WI38 (cell line): ENCODE results near the gene MAP2K3.
"Not testable (repeated sequence)": the region's sequence is repeated elsewhere in the genome, so short reads cannot be mapped to it uniquely, and the experiment has no call there.

Experiments used
- H3K4me3 ChIP-seq: 2 replicates; pipeline ENCODE4 v1.5.1; 2011; ENCODE audit warnings: low read depth, mild to moderate bottlenecking, control low read depth, low read length
- TF ChIP-seq, protein P1 (sequence below): IDR thresholded peaks from 2 replicates; pipeline ENCODE4 v1.5.1; 2012; ENCODE audit warnings: low read depth, mild to moderate bottlenecking, control low read depth, low read length

Gene MAP2K3

DNA sequence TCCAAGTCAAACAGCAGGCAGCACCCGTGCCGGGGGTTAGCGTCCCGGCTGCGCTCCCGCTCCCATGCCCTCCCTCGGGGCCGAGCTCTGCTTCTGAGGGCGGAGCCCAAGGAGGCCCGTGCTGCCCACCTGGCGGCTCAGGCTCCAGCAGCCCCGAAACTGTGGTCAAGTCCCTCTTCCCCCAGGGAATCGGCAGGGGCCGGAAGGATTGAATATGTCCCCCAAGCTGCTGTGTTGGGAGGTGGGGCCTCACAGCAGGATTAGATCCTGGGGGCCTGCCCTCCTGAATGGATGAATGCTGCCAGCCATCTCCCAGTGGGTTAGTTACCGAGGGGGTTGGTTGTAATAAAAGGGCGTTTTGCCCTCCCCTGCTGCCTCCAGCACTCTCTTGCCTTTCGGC is 33.9 kb downstream of the MAP2K3 start:
- TF ChIP-seq, protein P1, sequence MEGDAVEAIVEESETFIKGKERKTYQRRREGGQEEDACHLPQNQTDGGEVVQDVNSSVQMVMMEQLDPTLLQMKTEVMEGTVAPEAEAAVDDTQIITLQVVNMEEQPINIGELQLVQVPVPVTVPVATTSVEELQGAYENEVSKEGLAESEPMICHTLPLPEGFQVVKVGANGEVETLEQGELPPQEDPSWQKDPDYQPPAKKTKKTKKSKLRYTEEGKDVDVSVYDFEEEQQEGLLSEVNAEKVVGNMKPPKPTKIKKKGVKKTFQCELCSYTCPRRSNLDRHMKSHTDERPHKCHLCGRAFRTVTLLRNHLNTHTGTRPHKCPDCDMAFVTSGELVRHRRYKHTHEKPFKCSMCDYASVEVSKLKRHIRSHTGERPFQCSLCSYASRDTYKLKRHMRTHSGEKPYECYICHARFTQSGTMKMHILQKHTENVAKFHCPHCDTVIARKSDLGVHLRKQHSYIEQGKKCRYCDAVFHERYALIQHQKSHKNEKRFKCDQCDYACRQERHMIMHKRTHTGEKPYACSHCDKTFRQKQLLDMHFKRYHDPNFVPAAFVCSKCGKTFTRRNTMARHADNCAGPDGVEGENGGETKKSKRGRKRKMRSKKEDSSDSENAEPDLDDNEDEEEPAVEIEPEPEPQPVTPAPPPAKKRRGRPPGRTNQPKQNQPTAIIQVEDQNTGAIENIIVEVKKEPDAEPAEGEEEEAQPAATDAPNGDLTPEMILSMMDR, result no peak
- no peak overlapping the region for H3K4me3 ChIP-seq

DNA sequence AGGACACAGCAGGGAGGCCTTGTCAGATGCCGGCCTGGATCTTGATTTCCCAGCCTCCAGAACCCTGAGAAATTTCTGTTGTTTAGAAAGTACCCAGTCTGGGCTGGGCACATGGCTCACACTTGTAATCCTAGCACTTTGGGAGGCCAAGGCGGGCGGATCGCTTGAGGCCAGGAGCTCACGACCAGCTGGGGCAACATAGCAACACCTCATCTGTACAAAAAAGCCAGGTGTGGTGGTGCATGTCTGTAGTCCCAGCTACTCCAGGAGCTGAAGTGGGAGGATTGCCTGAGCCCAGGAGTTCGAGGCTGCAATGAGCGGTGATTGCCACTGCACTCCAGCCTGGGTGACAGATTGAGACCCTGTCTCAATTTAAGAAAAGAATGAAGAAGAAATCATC is 34.3 kb downstream of the MAP2K3 start:
- H3K4me3 ChIP-seq, result not testable (repeated sequence)

DNA sequence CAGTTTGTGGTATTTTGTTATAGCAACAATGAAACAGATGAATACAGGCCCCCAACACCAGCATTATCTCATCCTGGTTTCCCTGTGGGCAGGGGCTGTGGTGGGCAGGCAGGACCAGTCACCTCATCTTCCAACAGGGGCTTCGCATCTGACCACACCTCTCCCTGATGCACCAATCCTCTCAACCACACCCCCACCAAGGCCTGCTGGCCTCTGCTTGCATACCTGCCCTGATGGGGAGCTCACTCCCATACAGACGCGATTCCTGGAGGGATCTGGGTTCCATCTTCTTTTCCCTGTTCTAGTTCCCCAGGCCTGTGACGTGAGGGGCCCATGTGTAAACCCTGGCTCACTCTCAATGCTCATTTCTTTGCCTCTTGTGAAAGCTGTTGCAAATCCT is 34.7 kb downstream of the MAP2K3 start:
- not testable (repeated sequence) for H3K4me3 ChIP-seq

DNA sequence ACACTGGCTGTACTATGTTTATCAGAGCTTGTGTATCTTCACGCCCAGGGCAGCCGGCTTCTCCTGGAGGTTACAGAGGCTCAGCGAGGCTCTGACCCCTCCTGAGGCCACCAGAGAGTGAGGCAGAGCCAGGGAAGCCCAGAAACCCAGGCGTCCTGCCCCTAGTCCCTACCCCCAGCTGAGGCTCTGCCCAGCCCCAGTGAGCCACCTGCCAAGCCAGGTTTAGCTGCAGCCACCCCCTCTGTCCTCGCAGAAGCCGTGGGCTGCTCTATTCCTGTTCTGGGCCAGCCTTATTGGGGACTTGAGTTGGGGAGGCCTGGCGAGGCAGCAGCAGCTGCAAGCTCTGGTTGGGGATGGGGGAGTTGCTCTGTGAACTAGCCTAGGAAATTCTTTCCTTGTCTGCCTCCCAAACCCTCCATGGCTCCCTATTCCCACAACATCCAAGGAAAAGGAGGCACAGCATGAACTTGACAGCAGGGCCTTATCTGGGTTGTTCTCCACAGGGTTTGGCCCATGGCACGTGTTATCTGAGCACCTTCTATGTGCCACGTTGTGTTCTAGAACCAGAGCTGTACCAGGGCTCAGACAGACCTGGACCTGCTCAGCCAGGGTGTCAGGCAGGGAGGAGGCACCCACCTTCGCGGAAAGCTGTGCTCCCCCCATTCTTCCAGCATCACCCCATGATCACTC is 35.3 kb downstream of the MAP2K3 start:
- not testable (repeated sequence) for H3K4me3 ChIP-seq

DNA sequence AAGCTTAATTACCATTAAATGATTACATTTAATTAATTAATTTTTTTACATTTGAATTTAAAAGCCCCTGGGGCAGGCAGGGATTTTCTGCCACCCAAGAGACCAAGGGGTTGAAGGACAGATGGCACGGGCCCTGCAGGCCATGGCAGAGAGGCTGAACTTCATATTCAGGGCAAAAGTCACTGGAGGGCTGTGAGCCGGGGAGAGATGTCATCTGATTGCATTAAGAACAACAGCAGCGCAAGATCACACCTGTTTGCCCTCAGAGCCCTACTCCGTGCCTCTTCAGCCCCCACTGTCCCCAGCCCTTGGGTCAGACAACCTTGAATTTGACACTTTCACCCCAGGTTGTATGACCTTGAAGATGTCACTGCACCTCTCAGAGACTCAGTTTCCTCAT is 35.9 kb downstream of the MAP2K3 start:
- not testable (repeated sequence) for H3K4me3 ChIP-seq

DNA sequence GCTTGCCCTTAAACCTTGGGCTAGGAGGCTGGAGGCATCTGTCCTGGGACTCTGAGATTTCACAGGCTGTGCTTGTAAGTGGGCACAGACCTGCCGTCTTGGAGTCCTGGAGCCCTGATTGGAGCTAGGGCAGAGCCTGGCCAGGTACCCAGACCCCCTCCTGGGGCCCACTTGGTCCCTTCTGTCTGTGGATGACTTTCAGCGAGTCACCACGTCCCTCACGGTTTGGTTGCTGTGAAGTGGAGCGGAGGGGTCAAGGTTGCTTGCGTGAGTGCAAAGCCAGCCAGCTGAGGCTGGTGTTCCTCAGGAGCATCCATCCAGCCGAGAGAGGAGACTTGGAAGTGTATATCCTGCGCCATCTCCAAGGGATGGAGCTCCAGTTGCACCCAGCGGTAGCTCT is 36.5 kb downstream of the MAP2K3 start:
- not testable (repeated sequence) for H3K4me3 ChIP-seq

DNA sequence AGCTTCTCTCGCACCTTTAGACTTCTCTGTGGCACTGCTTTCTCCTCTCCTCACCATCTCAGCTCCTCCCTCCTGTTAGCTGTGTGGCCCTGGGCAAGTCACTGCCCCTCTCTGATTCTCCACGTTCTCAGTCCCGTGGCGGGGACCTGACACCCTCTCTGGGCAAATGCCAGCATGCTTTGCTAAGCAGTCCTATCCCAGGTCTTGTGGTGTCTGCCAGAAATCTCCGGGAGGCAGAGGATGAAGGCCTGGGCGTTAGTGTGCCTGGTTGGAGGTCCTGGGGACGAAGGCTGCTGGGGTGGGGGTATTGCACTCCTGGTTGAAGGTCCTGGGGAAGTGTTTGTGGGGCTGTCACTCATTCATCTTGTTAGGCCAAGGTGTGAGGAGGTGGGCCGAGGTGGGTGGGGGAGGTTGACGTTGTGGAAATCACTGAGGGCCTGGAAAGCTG is 37.3 kb downstream of the MAP2K3 start:
- H3K4me3 ChIP-seq, result not testable (repeated sequence)

DNA sequence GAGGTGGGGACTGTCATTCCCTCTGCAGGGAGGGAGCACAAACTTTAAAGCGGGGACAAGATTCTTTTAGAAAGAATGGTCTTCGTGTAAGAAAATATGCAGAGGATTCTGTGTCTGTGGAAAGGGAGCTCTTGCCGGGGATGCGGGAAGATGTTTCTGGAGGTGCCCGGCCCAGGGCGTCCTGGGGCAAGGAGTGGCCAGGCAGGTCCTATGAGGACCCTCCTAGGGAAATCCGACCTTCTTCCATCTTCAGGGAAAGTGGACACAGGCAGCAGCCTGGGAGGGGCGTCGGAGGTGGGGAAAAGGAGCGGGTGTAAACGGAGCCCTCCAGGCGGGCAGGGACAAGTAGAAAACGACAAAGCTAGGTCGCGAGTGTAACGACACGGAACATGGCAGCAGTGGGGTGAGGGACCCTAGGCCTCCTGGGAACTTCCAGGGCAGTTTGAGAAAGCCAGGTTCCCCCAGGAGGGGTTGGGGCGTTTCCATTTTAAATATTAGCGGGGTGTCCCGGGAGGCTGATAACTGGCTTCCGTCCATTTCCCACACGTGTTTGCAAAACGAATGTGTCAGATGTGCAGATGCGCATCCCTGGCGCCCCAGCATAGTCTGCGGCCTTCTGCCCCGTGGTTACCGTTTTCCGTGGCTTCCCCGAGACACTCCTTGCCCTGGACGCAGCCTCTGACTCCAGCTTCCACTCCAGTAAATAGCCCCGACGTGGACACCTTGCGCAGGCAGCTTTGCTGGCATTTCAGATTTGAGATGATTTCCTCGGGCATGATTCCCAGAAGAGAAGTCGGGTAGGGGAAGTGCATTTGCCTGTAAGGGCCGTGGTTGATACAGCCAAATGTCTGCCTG is 39.0 kb downstream of the MAP2K3 start:
- peak overlapping the region; percentile 54 for H3K4me3 ChIP-seq

DNA sequence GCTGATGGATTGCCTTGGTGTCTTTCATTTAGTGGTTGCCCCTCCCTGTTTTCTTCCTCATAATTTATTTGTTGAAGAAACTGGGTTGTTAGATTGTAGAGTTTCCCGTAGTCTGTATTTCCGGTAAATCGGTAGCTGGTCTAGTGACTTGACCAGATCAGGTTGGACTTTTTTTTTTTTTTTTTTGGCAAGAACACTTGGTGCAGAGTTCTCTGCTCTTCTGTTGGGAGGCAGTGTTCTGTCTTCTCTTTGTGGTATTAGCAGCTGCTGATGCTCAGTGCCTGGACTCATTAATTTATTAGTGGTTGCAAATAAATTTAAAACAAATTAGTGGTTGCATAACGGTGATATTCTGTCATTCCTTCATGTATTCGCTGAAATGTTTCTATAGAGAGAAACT is 40.2 kb downstream of the MAP2K3 start:
- H3K4me3 ChIP-seq, result not testable (repeated sequence)

DNA sequence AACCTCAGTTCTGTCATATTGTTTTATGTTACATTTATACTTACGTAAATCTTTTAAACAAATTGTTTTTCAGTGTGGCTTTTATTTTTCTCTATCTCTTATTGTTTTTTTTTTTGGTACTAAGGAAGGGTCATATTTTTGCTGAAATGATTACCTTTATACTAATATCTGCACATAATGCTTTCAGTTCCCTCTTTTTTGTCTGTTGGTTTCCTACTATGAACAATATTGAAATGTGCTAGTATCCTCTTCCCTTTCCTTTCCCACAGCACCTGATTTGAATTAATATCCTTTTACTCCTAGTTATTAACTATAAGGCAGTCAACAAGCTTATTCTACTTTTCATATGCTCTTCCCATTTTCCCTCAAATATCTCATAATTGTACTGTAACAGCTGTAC is 43.4 kb downstream of the MAP2K3 start:
- H3K4me3 ChIP-seq, result not testable (repeated sequence)

DNA sequence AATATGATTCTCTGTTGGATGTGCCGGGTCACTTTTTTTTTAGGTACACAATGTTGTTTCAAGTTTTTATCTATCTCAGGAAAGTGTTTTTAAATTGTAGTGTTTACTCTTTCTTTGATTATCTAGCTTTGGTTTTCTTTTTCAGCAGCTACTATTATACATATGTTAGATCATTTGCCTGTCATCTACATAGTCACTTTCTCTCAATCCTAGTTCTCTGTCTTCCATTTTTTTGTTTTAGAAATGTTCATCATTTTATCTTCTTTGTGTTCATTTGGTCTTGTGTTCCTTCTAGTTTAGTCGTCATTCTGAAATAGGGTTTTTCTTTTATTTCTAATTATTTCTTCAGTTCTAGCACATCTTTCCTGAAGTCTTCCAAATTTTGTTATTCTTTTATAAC is 44.3 kb downstream of the MAP2K3 start:
- not testable (repeated sequence) for H3K4me3 ChIP-seq

DNA sequence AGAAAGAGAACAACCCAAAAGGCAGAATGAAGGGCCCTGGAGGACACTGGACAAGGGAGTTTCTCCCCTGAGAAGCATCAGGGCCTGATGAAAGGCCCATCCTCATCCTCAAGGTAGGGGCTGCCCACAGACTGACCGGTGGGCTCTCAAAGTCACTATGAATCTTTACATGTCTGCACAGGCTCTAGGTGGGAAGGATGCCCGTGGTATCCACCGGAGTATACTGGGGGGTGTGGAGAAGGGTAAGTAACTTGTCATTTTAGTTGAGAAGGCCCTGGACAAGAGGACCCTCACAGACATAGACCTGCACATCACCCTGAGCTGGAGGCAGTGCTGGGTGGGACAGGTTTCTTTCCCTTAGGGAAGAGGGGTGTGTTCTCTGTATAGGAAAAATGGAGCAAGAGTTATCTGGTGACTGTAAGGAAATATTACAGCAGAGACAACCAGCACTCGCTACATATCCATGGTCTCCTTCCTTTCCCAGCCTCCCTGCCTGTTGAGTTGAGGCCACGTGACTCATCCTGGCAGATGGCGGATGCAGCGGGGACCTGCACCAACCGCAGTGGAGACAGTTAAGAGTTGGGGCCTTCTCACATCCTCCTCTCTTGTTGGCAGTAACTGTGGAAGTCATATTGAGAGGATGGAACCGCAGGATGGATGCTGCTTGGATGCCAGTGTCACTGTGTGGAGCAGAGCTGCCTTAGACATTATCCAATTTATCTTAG is 46.1 kb downstream of the MAP2K3 start:
- TF ChIP-seq, protein P1, result no peak
- no peak overlapping the region for H3K4me3 ChIP-seq

DNA sequence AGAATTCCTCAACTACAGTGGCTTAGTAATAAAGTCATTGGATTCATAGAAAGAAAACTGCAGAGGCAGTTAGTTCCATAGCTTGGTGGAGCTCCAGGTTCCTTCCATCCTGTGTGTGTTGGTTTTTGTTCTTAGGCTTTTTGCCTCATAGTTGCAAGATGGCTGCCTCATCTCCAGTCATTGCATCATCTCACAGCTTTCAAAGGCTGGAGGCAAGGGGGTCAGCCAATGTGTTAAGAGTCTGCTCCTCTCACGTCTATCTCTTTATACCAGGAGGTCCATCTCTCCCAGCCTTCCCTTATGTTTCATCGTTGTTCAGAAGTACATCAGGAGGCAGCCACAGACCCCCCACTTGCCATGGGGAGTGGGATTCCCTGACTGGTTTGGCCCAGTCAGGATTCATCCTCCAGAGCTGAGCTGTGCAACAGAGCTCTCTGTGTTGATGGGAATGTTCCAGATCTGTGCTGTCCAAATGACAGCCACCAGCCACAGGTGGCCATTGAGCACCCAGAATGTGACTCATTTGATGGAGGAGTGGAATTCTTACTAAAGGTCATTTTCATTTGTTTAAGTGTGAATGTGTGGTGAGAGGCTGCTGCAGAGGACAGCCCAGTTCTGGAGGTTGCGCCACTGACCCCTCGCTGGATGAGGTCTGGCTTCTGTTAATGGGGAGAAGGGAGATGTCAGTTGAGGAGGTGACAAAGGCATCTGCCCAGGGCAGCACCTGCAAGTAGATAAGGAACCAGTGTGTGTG is 52.2 kb downstream of the MAP2K3 start:
- H3K4me3 ChIP-seq, result not testable (repeated sequence)

DNA sequence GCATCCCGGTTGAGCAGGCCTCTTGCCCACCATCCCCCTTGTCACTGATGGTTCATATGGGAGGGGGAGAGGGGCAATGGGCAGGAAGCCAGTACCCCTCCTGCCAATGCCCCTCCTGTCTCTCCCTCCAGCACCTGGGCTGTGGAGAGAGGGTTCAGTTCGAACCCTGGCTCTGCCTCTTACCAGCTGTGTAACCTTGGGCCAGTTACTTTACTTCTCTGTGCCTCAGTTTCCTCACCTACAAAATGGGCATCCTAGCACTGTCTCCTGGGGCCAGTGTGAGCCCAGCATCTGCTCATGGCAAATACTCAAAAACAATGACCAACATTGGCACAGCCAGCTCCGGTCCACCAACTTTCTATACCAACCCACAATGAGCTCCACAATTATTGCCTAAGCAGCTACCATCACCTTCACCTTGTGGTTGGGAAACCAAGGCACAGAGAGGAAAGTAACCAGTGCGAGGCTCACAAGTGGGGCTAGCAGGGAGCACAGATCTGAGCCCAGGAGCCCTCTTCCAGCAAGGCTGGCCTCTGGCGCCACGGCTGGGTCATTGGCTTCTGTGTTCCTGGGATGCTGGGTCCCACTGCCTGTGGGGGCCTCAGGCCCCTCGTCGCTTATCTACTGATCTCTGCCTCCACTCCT is 53.6 kb downstream of the MAP2K3 start:
- not testable (repeated sequence) for H3K4me3 ChIP-seq
